Sigmoid colon (tissue), 7 donors: Measurements from ENCODE around the gene LAMA4. TPM values are rescaled to one million over a fixed set of nuclear protein-coding genes. Genes with fewer than 3 reads are reported as not detected.
"Not testable (repeated sequence)": the region's sequence is repeated elsewhere in the genome, so short reads cannot be mapped to it uniquely, and the experiment has no call there.

Experiments used
- DNase-seq: peaks from one replicate; pipeline ENCODE4 v3.0.0-alpha.2; 2019
- H3K27ac ChIP-seq, 4 donors: fragments of 200-600 bp; sonication (generic); one replicate each; pipeline ENCODE4 v1.5.1; 2016 to 2019; ENCODE audit warnings: mild to moderate bottlenecking in 1 of 4
- H3K27me3 ChIP-seq, 3 donors: fragments of 200-600 bp; sonication (generic); one replicate each; pipeline ENCODE4 v1.5.1; 2019; ENCODE audit warnings: mild to moderate bottlenecking in 1 of 3
- H3K36me3 ChIP-seq, 4 donors: fragments of 200-600 bp; sonication (generic); one replicate each; pipeline ENCODE4 v1.5.1; 2016 to 2019
- H3K4me1 ChIP-seq, 4 donors: fragments of 200-600 bp; sonication (generic); one replicate each; pipeline ENCODE4 v1.5.1; 2017 to 2019
- H3K4me3 ChIP-seq, 4 donors: fragments of 200-600 bp; sonication (generic); one replicate each; pipeline ENCODE4 v1.5.1; 2017 to 2019; ENCODE audit warnings: mild to moderate bottlenecking in 2 of 4, moderate library complexity in 1 of 4
- H3K9me3 ChIP-seq, 4 donors: fragments of 200-600 bp in 3 of 4; sonication (generic) in 3 of 4; one replicate each; pipeline versions ENCODE4 v1.5.1 to v1.6.1; 2013 to 2019
- CTCF ChIP-seq, 4 experiments: fragments of 450-650 bp in 3 of 4; fragments of 200-600 bp in 1 of 4; IDR thresholded peaks; one replicate each; pipeline ENCODE4 v1.5.1; 2016 to 2019; ENCODE audit warnings: antibody characterized with exemption in 4 of 4, mild to moderate bottlenecking in 3 of 4, moderate library complexity in 2 of 4
- EP300 ChIP-seq, 4 donors: sonication (generic); formaldehyde crosslinking; IDR thresholded peaks; one replicate each; pipeline ENCODE4 v1.6.1; 2017; ENCODE audit warnings: antibody characterized with exemption in 4 of 4
- POLR2A ChIP-seq, 2 donors: fragments of 450-650 bp; IDR thresholded peaks; one replicate each; pipeline ENCODE4 v1.6.1; 2016; ENCODE audit warnings: antibody characterized with exemption in 2 of 2, mild to moderate bottlenecking in 2 of 2, moderate library complexity in 2 of 2
- POLR2AphosphoS5 ChIP-seq, 4 donors: sonication (generic); formaldehyde crosslinking; IDR thresholded peaks; one replicate each; pipeline ENCODE4 v1.6.1; 2017; ENCODE audit warnings: antibody characterized with exemption in 4 of 4
- WGBS, 2 donors: extraction: QIAGEN DNeasy Blood & Tissue Kit; methylation state at CpG; one replicate each; pipeline ENCODE4 v1.1.7; 2013; 5-methylcytosine and 5-hydroxymethylcytosine counted together
- intact Hi-C: fragments of 100-400 bp; cut with DNase I; formaldehyde crosslinking; loops from one replicate; pipeline ENCODE4 v1.15.1; 2023
- polyA plus RNA-seq, 3 donors: library from polyadenylated mRNA; stranded (reverse); fragments of 200-250 nt; gene quantifications; one replicate each; pipeline ENCODE4 v1.2.3, GENCODE V29; 2013
- total RNA-seq, 4 donors: library from RNA; depleted of rRNA; stranded (reverse); fragments of >200 nt; gene quantifications; one replicate each; pipeline ENCODE4 v1.1.0, GENCODE V29; 2016
- donor health status: healthy with polysubstance abuse.
- donor health status: Bipolar disorder and iron deficiency.
- donor health status: healthy.

The LAMA4 gene
- total and polyA plus RNA-seq, 7 donors = 6.9 to 225 (median 95.3) TPM

GRCh38 chr6:112113431-112113830 lies 140.9 kb downstream of the LAMA4 start:
- 65 to 80% methylated on average over 3 of the region's 3 CpGs for WGBS, 2 donors
- intact Hi-C loops = no loop called here
- H3K27me3 ChIP-seq = no peaks in the 10 kb centered on the region
- no peak overlapping the region for H3K27ac ChIP-seq
- H3K4me3 ChIP-seq = no peak overlapping the region
- no peak for DNase-seq
- peaks cover 26 to 100% (median 52%) of the 10 kb centered on the region in 4 donors for H3K36me3 ChIP-seq
- H3K4me1 ChIP-seq = peaks cover 0 to 8% (median 6%) of the 10 kb centered on the region in 4 donors
- H3K9me3 ChIP-seq = no peaks in the 10 kb centered on the region
- no peak for TF ChIP-seq POLR2A (IDR thresholded peaks at IDR 0.05)
- no peak for TF ChIP-seq EP300 (IDR thresholded peaks at IDR 0.05)
- no peak for TF ChIP-seq POLR2AphosphoS5 (IDR thresholded peaks at IDR 0.05)
- TF ChIP-seq CTCF (IDR thresholded peaks at IDR 0.05) = no peak

- TF ChIP-seq POLR2A (IDR thresholded peaks at IDR 0.05) (no peak), POLR2AphosphoS5 (IDR thresholded peaks at IDR 0.05) (peak in 2 of 4 donors; percentile 13 to 30)
- H3K27me3 ChIP-seq = no peaks in the 10 kb centered on the region
- H3K9me3 ChIP-seq = no peaks in the 10 kb centered on the region
- intact Hi-C loops = no loop called here
- no peaks in the 10 kb centered on the region for H3K4me1 ChIP-seq
- H3K4me3 ChIP-seq = no peak overlapping the region
- WGBS, 2 donors = 70 to 80% methylated on average over 9 of the region's 9 CpGs
- peaks cover 19 to 82% (median 46%) of the 10 kb centered on the region in 4 donors for H3K36me3 ChIP-seq
- H3K27ac ChIP-seq = peak overlapping the region in 2 of 4 donors; percentile 16 to 47
- peak; percentile 64 for DNase-seq
Observed at GRCh38 chr6:112109262-112109661, 145.1 kb downstream of the LAMA4 start.

- TF ChIP-seq EP300 (IDR thresholded peaks at IDR 0.05) (no peak), CTCF (IDR thresholded peaks at IDR 0.05) (no peak), POLR2AphosphoS5 (IDR thresholded peaks at IDR 0.05) (peak in 1 of 4 donors; percentile 34)
- Histone ChIP-seq H3K4me3 (no peak overlapping the region), H3K9me3 (no peaks in the 10 kb centered on the region), H3K27ac (no peak overlapping the region), H3K27me3 (no peaks in the 10 kb centered on the region), H3K36me3 (peaks cover 10 to 55% (median 23%) of the 10 kb centered on the region in 4 donors), H3K4me1 (no peaks in the 10 kb centered on the region)
- DNase-seq = no peak
- intact Hi-C loops = no loop called here
- 71 to 86% methylated on average over 2 of the region's 2 CpGs for WGBS, 2 donors
Observed at GRCh38 chr6:112106562-112106961, 147.8 kb downstream of the LAMA4 start.

GRCh38 chr6:112106026-112106425 lies 148.3 kb downstream of the LAMA4 start:
- intact Hi-C loops, H3K4me1 ChIP-seq, H3K27me3 ChIP-seq, H3K9me3 ChIP-seq, H3K4me3 ChIP-seq, DNase-seq, H3K27ac ChIP-seq: not testable (repeated sequence)
- 67 to 87% methylated on average over 2 of the region's 2 CpGs for WGBS, 2 donors
- H3K36me3 ChIP-seq = peaks cover 10 to 54% (median 18%) of the 10 kb centered on the region in 4 donors

GRCh38 chr6:112100561-112100960 lies 153.8 kb downstream of the LAMA4 start:
- Histone ChIP-seq H3K4me3 (no peak overlapping the region), H3K27me3 (no peaks in the 10 kb centered on the region), H3K27ac (no peak overlapping the region), H3K9me3 (no peaks in the 10 kb centered on the region), H3K4me1 (no peaks in the 10 kb centered on the region), H3K36me3 (peaks cover 0 to 13% (median 2%) of the 10 kb centered on the region in 4 donors)
- WGBS, 2 donors = 86 to 88% methylated on average over 4 of the region's 4 CpGs
- TF ChIP-seq EP300 (IDR thresholded peaks at IDR 0.05) (no peak), POLR2AphosphoS5 (IDR thresholded peaks at IDR 0.05) (no peak)
- intact Hi-C loops = no loop called here
- DNase-seq = no peak

GRCh38 chr6:112096901-112097300 lies 157.5 kb downstream of the LAMA4 start:
- no peak overlapping the region for H3K4me3 ChIP-seq
- H3K4me1 ChIP-seq = no peaks in the 10 kb centered on the region
- no peaks in the 10 kb centered on the region for H3K9me3 ChIP-seq
- 94% methylated on average over 2 of the region's 2 CpGs for WGBS, 2 donors
- no peaks in the 10 kb centered on the region for H3K27me3 ChIP-seq
- TF ChIP-seq EP300 (IDR thresholded peaks at IDR 0.05) (no peak), POLR2A (IDR thresholded peaks at IDR 0.05) (no peak), POLR2AphosphoS5 (IDR thresholded peaks at IDR 0.05) (no peak), CTCF (IDR thresholded peaks at IDR 0.05) (no peak)
- peaks cover 0 to 13% (median 2%) of the 10 kb centered on the region in 4 donors for H3K36me3 ChIP-seq
- DNase-seq = no peak
- H3K27ac ChIP-seq = no peak overlapping the region
- intact Hi-C loops = no loop called here
